AG09309 (cell line): ENCODE data around the gene ATP8A2.
"Not testable (repeated sequence)": the region's sequence is repeated elsewhere in the genome, so short reads cannot be mapped to it uniquely, and the experiment has no call there.

Experiments
- DNase-seq: peaks from one replicate; pipeline ENCODE4 v3.0.0-alpha.2; 2010; ENCODE audit warnings: low read depth
- H3K4me3 ChIP-seq: 2 replicates; pipeline ENCODE4 v1.5.1; 2011; ENCODE audit warnings: mild to moderate bottlenecking, low read depth, low read length, moderate library complexity; ENCODE audit not compliant: control insufficient read depth
- TF ChIP-seq, protein P1 (sequence below): IDR thresholded peaks from 2 replicates; pipeline ENCODE4 v1.5.1; 2011; ENCODE audit warnings: mild to moderate bottlenecking, low read depth, low read length, inconsistent platforms; ENCODE audit not compliant: insufficient read depth, control insufficient read depth; ENCODE audit errors: missing control alignments

ATP8A2 gene

DNA sequence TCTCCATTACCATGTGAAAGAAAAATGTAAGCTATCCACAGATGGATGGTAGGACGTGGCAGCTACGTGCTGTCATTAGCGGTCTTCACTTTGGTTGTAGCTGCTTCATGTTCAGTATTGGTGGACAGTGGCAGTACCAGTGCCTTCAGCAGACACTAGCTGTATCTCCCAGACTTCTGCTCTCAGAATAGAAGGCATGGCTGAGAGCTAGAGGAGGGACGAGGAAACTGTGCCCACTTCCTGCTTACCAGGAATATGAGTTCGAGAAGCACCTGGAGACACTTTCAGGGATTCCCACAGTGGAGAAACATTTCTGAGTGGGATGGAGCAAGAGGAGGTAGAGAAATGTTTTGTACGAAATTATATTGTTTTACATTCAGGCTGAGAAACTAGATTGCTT is 686.9 kb downstream of the ATP8A2 start:
- H3K4me3 ChIP-seq, result no peak overlapping the region
- no peak for DNase-seq
- TF ChIP-seq, protein P1, sequence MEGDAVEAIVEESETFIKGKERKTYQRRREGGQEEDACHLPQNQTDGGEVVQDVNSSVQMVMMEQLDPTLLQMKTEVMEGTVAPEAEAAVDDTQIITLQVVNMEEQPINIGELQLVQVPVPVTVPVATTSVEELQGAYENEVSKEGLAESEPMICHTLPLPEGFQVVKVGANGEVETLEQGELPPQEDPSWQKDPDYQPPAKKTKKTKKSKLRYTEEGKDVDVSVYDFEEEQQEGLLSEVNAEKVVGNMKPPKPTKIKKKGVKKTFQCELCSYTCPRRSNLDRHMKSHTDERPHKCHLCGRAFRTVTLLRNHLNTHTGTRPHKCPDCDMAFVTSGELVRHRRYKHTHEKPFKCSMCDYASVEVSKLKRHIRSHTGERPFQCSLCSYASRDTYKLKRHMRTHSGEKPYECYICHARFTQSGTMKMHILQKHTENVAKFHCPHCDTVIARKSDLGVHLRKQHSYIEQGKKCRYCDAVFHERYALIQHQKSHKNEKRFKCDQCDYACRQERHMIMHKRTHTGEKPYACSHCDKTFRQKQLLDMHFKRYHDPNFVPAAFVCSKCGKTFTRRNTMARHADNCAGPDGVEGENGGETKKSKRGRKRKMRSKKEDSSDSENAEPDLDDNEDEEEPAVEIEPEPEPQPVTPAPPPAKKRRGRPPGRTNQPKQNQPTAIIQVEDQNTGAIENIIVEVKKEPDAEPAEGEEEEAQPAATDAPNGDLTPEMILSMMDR, result no peak

DNA sequence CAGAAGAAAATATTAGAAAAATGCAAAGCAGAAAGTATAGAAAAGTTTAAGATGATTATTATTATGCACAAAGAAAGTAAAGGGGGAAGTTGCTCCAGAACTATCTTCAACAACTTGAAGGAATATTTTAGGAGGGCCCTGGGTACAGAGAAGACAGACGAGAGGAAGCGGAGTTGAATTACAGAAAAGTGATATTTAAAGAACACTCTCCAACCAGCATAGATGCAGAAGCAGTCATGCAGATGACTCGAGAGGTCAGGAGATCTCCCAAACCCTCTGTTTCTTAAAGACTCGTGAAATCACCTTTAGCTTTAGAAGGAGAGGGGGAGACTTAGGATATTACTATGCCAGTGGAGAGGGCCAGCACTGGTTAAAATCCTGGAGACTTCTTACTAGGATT is 688.6 kb downstream of the ATP8A2 start:
- TF ChIP-seq, protein P1, result no peak
- no peak for DNase-seq
- H3K4me3 ChIP-seq, result no peak overlapping the region

DNA sequence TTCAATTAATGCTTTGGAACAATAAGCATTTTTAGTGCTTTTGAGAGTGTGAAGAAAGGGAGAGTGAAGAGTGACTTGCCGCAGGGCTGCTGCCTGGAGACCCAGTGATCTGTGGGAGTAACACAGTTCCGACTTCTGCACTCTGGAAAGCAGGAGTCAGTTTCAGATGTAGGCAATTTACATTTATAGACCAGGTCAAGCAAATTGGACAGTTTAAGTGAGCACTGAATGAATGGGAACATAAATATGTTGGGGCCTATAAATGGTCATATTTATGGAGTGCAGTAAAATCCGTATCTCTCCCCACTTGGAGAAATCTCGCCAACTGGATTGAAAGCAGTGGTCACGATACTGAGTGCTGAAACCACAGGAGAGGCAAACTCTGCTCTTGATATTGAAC is 689.5 kb downstream of the ATP8A2 start:
- no peak for DNase-seq
- TF ChIP-seq, protein P1, result no peak
- no peak overlapping the region for H3K4me3 ChIP-seq

DNA sequence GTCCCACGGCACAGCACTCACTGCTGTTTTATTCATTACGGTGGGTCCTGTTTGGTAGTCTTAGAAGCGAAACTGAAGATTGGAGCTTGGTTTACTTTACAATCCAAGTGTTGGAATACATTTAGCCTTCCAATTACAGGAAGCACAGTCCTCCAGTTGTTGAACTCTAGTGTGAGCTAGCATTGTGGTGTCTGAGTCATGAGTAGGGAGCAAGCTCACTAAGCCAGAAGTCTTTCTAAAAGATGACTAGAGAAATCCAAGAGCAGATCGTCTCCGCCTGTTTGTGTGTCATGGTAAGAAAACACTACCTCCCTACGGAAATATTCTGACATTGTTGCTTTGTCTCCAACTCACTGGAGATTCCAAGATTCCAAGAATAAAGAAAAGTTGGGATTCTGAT is 690.2 kb downstream of the ATP8A2 start:
- TF ChIP-seq, protein P1, result no peak
- DNase-seq, result peak; percentile 54
- H3K4me3 ChIP-seq, result no peak overlapping the region

DNA sequence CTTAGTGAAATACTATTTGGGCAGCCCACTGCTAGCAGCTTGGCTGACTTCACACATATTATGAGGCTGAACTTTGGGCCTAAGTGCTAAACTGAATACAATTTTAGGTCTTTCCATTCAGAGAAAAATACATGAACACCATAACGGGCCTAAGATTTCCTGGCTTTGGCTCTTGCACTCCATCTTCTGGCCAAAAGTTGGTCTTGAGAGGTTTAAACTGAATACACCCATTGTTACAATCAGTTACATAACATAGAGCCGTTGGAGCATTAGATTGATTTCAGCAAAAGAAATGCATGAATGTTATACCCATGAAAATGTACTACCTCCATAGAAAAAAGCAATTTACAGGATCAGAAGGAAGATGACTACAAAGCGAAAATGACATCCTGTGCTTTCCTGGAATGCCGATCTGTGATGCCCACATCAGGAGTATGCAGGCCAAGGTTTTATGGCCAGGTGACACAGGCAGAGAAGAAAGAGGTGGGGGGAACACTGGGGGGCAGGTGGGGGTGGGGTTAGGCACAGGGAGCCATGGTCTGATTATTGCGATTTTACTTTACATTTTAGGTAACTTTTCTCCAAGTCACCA is 691.2 kb downstream of the ATP8A2 start:
- H3K4me3 ChIP-seq, result no peak overlapping the region
- peak; percentile 23 for DNase-seq
- TF ChIP-seq, protein P1, result peak; percentile 78

DNA sequence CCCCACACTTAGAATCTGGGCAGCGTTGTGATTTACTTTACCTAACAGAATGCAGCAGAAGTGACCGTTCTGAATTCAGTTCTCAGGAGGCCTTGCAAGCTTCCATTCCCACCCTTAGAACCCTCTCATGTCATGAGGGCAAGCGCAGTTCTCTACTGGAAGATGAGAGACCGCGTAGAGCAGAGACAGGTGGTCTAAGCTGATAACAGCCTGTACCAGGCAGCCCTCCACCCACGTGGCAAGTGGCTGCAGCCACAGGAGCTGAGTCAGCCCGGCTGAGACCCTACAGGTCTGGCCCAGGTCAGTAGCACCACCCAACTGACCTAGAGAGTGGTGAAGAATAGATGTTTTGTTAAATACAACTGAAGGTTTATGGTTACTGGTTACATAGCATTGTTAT is 694.7 kb downstream of the ATP8A2 start:
- H3K4me3 ChIP-seq, DNase-seq: not testable (repeated sequence)

DNA sequence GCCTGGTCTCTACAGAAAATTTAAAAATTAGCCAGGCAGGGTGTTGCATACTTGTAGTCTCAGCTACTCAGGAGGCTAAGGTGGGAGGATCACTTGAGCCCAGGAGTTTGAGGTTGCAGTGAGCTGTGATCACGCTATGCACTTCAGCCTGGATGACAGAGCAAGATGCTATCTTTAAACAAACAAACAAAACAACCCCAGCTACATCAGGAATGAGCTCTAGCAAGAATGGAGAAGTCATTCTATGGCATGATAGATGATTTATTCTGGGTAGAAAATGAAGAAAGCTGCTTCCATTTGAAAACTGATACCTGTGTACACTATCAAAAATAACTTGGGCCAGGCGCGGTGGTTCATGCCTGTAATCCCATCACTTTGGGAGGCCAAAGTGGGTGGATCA is 695.8 kb downstream of the ATP8A2 start:
- DNase-seq, result no peak
- TF ChIP-seq, protein P1, result no peak
- H3K4me3 ChIP-seq, result no peak overlapping the region

DNA sequence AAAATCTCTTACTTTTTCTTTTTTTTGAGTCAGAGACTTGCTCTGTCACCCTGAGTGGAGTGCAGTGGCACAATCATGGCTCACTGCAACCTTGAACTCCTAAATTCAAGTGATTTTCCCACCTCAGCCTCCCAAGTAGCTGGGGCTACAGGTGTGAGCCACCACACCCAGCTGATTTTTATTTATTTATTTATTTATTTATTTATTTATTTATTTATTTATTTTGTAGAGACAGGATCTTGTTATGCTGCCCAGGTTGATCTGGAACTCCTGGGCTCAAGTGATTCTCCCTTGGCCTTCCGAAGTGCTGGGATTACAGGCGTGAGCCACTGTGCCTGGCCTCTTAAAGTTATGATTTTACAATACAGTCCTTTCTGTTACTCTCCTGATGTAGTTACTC is 696.6 kb downstream of the ATP8A2 start:
- not testable (repeated sequence) for DNase-seq, H3K4me3 ChIP-seq

DNA sequence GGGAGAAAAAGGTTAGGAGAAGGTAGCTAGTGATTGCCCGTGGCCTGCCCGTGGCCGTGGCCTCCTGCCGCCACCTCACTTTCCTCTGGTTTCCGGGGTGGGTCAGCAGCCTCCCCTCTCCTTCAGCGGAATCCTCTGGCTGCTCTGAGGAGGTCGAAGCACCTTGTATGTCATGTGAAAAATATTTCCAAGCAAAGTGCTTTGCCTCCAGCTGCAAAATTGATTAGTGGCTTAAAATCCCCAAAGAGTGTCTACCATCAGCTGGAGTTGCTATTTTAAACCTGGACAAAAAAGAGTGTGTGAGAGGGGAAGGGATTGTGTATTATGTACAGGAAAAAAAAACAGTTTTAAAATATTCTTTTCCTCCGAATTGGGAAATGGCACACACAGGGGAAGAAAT is 697.9 kb downstream of the ATP8A2 start:
- H3K4me3 ChIP-seq, DNase-seq: not testable (repeated sequence)
